Left cardiac atrium (tissue), 4 donors: ENCODE results near the gene NMUR1. TPM values are rescaled to one million over a fixed set of nuclear protein-coding genes. Genes with fewer than 3 reads are reported as not detected.
"Not testable (repeated sequence)": the region's sequence is repeated elsewhere in the genome, so short reads cannot be mapped to it uniquely, and the experiment has no call there.

Experiments used
- ATAC-seq, 2 donors: fragments of 200-7000 bp; cut with Tn5 transposase; one replicate each; pipeline ENCODE4 v1.9.1; 2020; ENCODE audit warnings: mild to moderate bottlenecking in 2 of 2, moderate library complexity in 2 of 2
- DNase-seq: peaks from one replicate; pipeline ENCODE4 v3.0.0-alpha.2; 2020
- intact Hi-C, 2 donors: fragments of 100-400 bp; cut with DNase I; formaldehyde crosslinking; loops; one replicate each; pipeline versions ENCODE4 v1.14.1 to v1.15.1; 2022 to 2023
- long read RNA-seq: library from polyadenylated mRNA; unstranded; transcript quantifications from one replicate; pipeline ENCODE4 v2.0.0, GENCODE V29; 2021
- total RNA-seq, 2 donors: library from RNA; stranded (reverse); fragmentation: NEBNext Ultra II Directional; extraction: Animal tissue kit (Norgen Biotek cat#: 25700); gene quantifications; one replicate each; pipeline ENCODE4 v1.2.1, GENCODE V29; 2021
- donor health status: DM: no; HTN: yes; CAD: no.
- donor health status: DM: no; HTN: yes; CAD: no; lungs with severe emphysema.
- donor health status: DM: yes; HTN: yes; CAD: no.
- donor health status: Dilated cardiomyopathy.

Gene NMUR1, protein sequence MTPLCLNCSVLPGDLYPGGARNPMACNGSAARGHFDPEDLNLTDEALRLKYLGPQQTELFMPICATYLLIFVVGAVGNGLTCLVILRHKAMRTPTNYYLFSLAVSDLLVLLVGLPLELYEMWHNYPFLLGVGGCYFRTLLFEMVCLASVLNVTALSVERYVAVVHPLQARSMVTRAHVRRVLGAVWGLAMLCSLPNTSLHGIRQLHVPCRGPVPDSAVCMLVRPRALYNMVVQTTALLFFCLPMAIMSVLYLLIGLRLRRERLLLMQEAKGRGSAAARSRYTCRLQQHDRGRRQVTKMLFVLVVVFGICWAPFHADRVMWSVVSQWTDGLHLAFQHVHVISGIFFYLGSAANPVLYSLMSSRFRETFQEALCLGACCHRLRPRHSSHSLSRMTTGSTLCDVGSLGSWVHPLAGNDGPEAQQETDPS
- total RNA-seq: under 1 TPM; 0.34 to 0.74 TPM
- long read RNA-seq, partial matches to known transcripts: 0 of 1 reads
- long read RNA-seq, other reads (novel, unspliced or antisense): 1 of 1 reads

DNA sequence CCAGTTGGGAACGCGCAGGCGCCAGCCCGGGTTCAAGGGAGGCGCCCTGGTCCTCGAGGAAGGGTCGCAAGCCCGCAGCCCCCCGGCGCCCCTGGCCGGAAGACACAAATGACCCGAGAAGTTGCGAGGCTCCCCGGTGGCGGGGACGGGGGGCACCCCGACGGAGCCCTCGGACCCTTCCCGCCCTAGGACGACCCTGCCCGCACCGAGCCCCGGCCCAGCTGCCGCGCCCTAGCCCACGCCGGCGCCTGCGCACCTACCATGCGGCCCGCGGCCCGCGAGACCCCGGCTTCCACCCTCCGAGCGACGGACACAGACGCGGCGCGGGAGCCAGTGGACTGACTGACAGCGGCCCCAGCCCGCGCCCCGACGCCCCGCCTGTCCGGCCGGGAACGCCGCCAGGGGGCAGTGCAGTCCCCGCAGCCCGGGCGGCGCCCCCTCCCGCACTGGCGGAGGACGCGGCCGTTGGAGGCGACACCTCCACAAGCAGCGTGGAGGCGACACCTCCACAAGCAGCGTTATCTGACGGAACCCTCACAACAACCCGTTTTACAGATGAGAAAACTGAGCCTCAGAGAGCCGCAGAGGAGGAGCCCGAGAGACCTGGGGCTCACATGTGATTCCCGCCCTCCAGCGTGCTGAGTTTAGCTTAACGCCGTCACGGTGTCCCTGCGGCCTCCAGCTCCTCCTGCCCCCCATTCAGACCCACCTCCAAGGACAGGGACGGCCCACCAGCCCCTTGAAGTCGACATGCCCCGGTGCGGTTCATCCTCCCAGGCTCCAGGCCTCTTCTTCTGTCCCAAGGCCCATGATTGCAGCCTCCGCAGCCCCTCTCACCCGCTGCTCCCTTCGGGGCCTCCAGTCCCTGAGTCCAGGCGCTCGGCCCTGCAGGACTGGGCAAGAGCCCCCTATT, at the start of gene NMUR1:
Gene NMUR1 (minus strand): TSS at position 347 of the 913 bp plus-strand sequence. CDS start 84 bp downstream, at position 263.
- DNase-seq: peak; percentile 69
- intact Hi-C loops: no loop called here

GRCh38 chr2:231579560-231579959, 49.3 kb upstream of the NMUR1 start:
- ATAC-seq (no peak), DNase-seq (no peak)
- intact Hi-C loops: no loop called here

More for the DNA sequence above, at the start of gene NMUR1:
- ATAC-seq: peak; percentile 83 to 86

DNA sequence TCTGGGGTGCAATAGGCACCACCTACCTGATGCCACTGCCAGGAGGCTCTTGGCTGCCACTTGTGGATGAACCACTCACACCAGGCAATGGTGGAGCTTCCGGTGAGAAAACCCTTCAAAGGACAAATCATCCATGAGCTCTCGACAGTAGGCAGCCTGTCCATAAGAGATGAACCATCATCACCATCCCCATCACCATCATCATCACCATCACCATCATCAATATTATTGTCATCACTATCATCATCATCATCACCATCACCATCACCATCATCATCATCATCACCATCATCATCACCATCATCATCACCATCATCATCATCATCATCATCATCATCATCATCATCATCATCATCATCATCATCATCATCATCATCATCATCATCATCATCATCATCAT, 48.4 kb upstream of the NMUR1 start:
- DNase-seq, ATAC-seq, intact Hi-C loops: not testable (repeated sequence)

GRCh38 chr2:231576465-231576864, 46.2 kb upstream of the NMUR1 start:
- intact Hi-C loops: no loop called here
- no peak for ATAC-seq
- DNase-seq: no peak

GRCh38 chr2:231575612-231576256, 45.5 kb upstream of the NMUR1 start:
- no peak for DNase-seq
- intact Hi-C loops: no loop called here
- no peak for ATAC-seq

- ATAC-seq: no peak
- no peak for DNase-seq
- intact Hi-C loops: no loop called here
Measured at GRCh38 chr2:231573698-231574421, 43.6 kb upstream of the NMUR1 start.

DNA sequence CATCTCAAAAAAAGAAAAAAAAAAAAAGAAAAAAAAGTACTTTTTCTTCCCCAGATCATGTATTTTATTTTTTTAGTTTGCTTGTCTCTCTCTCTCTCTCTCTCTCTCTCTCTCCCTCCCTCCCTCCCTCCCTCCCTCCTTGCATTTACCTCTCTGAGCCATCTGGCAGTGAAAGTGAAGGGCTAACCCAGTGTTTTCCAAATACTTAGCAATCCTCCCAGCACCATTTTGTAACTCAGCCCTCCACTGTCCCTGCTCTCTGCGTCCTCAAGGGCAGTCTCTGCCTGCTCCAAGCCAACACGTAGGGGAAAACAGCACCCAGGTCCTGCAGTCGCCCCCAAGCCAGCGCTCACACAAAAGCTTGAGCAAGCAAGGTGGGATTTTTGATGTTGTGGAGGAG, 42.9 kb upstream of the NMUR1 start:
- ATAC-seq: no peak
- intact Hi-C loops: no loop called here
- DNase-seq: no peak

GRCh38 chr2:231571661-231572191, 41.5 kb upstream of the NMUR1 start:
- no peak for DNase-seq
- ATAC-seq: no peak
- intact Hi-C loops: no loop called here

- ATAC-seq, intact Hi-C loops, DNase-seq: not testable (repeated sequence)
Measured at GRCh38 chr2:231570915-231571314, 40.7 kb upstream of the NMUR1 start.

GRCh38 chr2:231568785-231569435, 38.7 kb upstream of the NMUR1 start:
- ATAC-seq (no peak), DNase-seq (no peak)
- intact Hi-C loops: no loop called here

DNA sequence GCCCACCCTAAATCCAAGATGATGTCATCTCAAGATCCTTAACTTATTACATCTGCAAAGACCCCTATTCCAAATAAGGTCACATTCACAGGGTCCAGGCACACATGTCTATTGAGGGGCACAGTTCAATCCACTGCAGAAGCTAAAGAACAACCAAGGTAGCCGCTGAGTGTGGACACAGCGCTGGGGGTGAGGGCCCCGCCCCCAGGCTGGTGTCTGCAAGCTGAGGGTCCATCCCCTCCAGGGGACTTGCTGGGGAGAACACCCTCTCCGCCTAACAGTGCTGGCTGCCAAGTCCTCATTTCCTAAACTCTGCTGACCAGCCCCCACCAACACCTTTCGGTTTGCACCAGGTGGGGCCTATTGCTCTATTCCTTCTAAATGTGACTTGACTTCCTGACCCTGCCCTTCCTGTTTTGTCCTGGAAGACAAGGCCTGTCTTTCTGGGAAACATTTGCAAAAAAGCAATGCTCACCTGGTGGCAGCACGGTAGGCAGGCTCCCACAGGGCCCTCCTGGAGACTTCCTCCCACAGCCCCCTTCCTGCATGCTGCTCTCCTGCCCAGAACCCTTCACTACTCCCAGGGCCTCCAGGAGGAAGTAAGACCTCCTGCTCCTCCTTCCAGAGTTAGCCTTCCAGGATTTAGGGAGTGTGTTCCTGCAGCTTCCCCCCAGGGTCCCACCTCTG, 38.0 kb upstream of the NMUR1 start:
- no peak for ATAC-seq
- no peak for DNase-seq
- intact Hi-C loops: no loop called here

DNA sequence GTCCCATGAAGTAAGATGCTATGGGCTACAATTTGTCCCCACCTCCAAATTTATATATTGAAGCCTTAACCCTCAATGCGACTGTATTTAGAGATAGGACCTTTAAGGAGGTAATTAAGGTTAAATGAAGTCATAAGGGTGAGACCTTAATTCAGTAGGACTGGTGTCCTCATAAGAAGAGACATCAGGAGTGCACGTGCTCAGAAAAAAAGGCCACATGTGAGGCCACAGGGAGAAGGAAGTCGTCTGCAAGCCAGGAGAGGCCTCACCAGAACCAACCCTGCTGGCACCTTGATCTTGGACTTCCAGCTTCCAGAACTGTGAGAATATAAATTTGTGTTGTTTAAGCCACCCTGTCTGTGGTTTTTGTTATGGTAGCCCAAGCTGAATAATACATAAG, 36.9 kb upstream of the NMUR1 start:
- DNase-seq (no peak), ATAC-seq (no peak)
- intact Hi-C loops: no loop called here

DNA sequence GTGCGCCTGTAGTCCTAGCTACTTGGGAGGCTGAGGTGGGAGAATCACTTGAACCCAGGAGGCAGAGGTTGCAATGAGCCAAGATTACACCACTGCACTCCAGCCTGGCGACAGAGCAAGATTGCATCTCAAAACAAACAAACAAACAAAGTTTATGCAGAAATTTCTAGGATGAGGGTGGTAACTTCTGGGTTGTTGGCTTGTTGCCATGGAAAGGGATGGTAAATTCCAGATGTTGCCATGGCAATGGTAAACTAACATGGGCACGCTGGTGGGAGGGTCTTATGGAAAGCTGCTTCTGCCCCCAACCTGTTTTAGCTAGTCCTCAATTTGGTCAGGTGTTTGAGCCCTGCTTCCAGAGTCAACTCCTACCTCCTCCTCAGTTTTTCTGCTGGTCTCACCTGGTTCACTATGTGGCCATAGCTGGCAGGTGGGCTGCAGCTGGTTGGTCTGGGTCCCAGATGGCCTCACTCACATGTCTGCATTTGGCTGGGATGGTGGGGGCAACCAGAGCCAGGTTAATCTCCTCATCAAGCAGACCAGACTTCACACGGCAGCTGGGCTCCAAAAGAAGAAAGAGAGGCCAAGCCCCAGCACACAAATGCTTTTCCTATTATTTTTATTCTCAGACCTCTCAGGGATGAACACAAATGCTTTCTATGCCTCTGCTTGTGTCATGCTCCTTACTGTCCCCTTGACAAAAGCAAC, 35.8 kb upstream of the NMUR1 start:
- intact Hi-C loops: no loop called here
- ATAC-seq (no peak), DNase-seq (no peak)

GRCh38 chr2:231563378-231563961, 33.2 kb upstream of the NMUR1 start:
- DNase-seq (peak; percentile 62), ATAC-seq (peak; percentile 86 to 94)
- intact Hi-C loops: loop anchor here in 1 of 2 donors (2.0 kb wide), 1 partner anchor 37 kb away; no protein-coding TSS in a partner anchor

DNA sequence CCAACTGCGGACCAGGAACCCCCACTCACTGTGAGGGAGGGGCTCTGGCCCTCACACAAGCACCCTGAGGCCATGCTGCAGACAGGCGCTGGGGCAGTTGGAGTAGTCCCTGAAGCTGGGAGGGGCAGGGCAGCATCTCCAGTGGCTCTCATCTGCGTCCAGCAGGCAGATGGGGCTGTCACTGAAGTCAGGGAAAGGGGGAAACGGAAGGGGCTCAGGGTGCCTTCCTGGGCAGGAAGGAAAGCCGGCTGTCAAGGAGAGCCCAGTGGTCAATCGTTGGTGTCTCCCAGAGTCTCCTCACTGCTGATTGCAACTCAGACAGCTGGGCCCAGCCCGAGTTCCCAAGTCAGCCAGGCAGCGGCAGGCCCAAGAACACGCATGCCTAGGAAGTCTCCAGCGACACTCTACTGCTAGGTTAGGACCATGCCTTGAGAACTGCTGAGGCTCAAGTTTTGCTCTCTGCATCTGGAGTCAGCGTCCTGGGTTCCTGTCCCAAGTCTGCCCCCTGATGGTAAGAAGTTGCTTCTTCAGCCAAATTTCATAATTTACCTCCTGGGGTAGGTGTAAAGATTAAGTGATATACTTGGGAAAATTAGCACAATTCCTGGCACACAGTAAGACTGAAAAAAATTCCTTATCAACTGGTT, 27.4 kb upstream of the NMUR1 start:
- peak; percentile 94 for ATAC-seq
- intact Hi-C loops: loop anchor here (5.0 kb wide), 1 partner anchor 40 kb away; no protein-coding TSS in a partner anchor
- DNase-seq: peak; percentile 62

GRCh38 chr2:231556981-231557380, 26.7 kb upstream of the NMUR1 start:
- DNase-seq (no peak), ATAC-seq (no peak)
- intact Hi-C loops: loop anchor here (5.0 kb wide), 1 partner anchor 40 kb away; no protein-coding TSS in a partner anchor
